HepG2 (cell line): ENCODE data around the gene TIGAR. TPM values are rescaled to one million over a fixed set of nuclear protein-coding genes. Genes with fewer than 3 reads are reported as not detected.

Experiments
- ARID2 ChIP-seq: sonication (generic); formaldehyde crosslinking; IDR thresholded peaks from 2 replicates; pipeline ENCODE4 v1.8.1; 2022; ENCODE audit warnings: mild to moderate bottlenecking, missing genetic modification reagents, borderline replicate concordance
- ARNTL ChIP-seq: sonication (generic); formaldehyde crosslinking; IDR thresholded peaks from 2 replicates; pipeline ENCODE4 v1.4.0; 2020; ENCODE audit warnings: mild to moderate bottlenecking, missing genetic modification reagents
- DNMT3B ChIP-seq: conservative IDR thresholded peaks from 2 replicates; pipeline ENCODE4 v1.6.1; 2016; ENCODE audit warnings: missing biosample characterization, control low read depth
- GATAD2A ChIP-seq: IDR thresholded peaks from 2 replicates; pipeline ENCODE4 v1.6.1; 2016
- GFI1 ChIP-seq: sonication (generic); formaldehyde crosslinking; IDR thresholded peaks from 2 replicates; pipeline ENCODE4 v1.5.0; 2020; ENCODE audit warnings: missing genetic modification reagents, mild to moderate bottlenecking, borderline replicate concordance
- GRHL1 ChIP-seq: sonication (generic); formaldehyde crosslinking; conservative IDR thresholded peaks from 2 replicates; pipeline ENCODE4 v1.8.0; 2022; ENCODE audit warnings: missing genetic modification reagents
- HNF4A ChIP-seq: sonication (generic); formaldehyde crosslinking; IDR thresholded peaks from 2 replicates; pipeline ENCODE4 v1.4.0; 2020; ENCODE audit warnings: missing genetic modification reagents
- JUND ChIP-seq: sonication (generic); formaldehyde crosslinking; IDR thresholded peaks from 2 replicates; pipeline ENCODE4 v1.8.0; 2022; ENCODE audit warnings: mild to moderate bottlenecking, missing genetic modification reagents
- KDM5B ChIP-seq: sonication (generic); formaldehyde crosslinking; IDR thresholded peaks from 2 replicates; pipeline ENCODE4 v1.4.0; 2020; ENCODE audit warnings: missing genetic modification reagents, mild to moderate bottlenecking, borderline replicate concordance
- MEF2D ChIP-seq: sonication (generic); formaldehyde crosslinking; IDR thresholded peaks from 2 replicates; pipeline ENCODE4 v1.5.1; 2020; ENCODE audit warnings: mild to moderate bottlenecking, missing genetic modification reagents
- NRL ChIP-seq: sonication (generic); formaldehyde crosslinking; IDR thresholded peaks from 2 replicates; pipeline ENCODE4 v1.5.0; 2020; ENCODE audit warnings: missing genetic modification reagents, mild to moderate bottlenecking, moderate library complexity, borderline replicate concordance
- POLR2AphosphoS2 ChIP-seq: IDR thresholded peaks from 2 replicates; pipeline ENCODE4 v1.6.1; 2011; ENCODE audit warnings: low read depth, low read length, improper control_type of control experiment
- SAFB2 ChIP-seq: sonication (generic); formaldehyde crosslinking; IDR thresholded peaks from 2 replicates; pipeline ENCODE4 v1.5.1; 2020; ENCODE audit warnings: missing genetic modification reagents, low read depth, mild to moderate bottlenecking, borderline replicate concordance
- SALL1 ChIP-seq: sonication (generic); formaldehyde crosslinking; IDR thresholded peaks from 2 replicates; pipeline ENCODE4 v1.8.0; 2022; ENCODE audit warnings: mild to moderate bottlenecking, missing genetic modification reagents
- SOX6 ChIP-seq, 2 experiments: fragments of 450-650 bp in 1 of 2; sonication (generic) in 1 of 2; formaldehyde crosslinking in 1 of 2; IDR thresholded peaks; 2 replicates each; pipeline versions ENCODE4 v1.4.0 to v1.6.1; 2017 to 2020; ENCODE audit warnings: antibody characterized with exemption in 1 of 2, mild to moderate bottlenecking in 1 of 2, missing genetic modification reagents in 1 of 2
- TAF1 ChIP-seq: sonication (generic); formaldehyde crosslinking; IDR thresholded peaks from 2 replicates; pipeline ENCODE4 v1.4.0; 2020; ENCODE audit warnings: missing genetic modification reagents
- TBX3 ChIP-seq: fragments of 450-650 bp; IDR thresholded peaks from 2 replicates; pipeline ENCODE4 v1.6.1; 2017; ENCODE audit warnings: antibody characterized with exemption, mild to moderate bottlenecking, inconsistent platforms, borderline replicate concordance
- XRCC5 ChIP-seq: fragments of 200-400 bp; formaldehyde crosslinking; optimal IDR thresholded peaks from 2 replicates; pipeline ENCODE3; 2017; ENCODE audit warnings: mild to moderate bottlenecking, low read length
- ZBTB26 ChIP-seq: IDR thresholded peaks from 2 replicates; pipeline ENCODE4 v1.6.1; 2016; ENCODE audit warnings: missing compliant biosample characterization, missing genetic modification reagents, borderline replicate concordance
- ZBTB7A ChIP-seq: sonication (generic); formaldehyde crosslinking; IDR thresholded peaks from 2 replicates; pipeline ENCODE4 v1.8.0; 2022; ENCODE audit warnings: mild to moderate bottlenecking, missing genetic modification reagents
- ZFP36 ChIP-seq: fragments of 150-350 bp; IDR thresholded peaks from 2 replicates; pipeline ENCODE4 v1.6.1; 2018; ENCODE audit warnings: borderline replicate concordance, low read length, low read depth; ENCODE audit not compliant: partially characterized antibody
- ZFP41 ChIP-seq: sonication (generic); formaldehyde crosslinking; IDR thresholded peaks from 2 replicates; pipeline ENCODE4 v1.4.0; 2020; ENCODE audit warnings: mild to moderate bottlenecking, missing genetic modification reagents, borderline replicate concordance
- ZMAT3 ChIP-seq: sonication (generic); formaldehyde crosslinking; conservative IDR thresholded peaks from 2 replicates; pipeline ENCODE4 v1.7.0; 2021; ENCODE audit warnings: missing genetic modification reagents
- ZNF121 ChIP-seq: sonication (generic); formaldehyde crosslinking; IDR thresholded peaks from 2 replicates; pipeline ENCODE4 v1.5.0; 2020; ENCODE audit warnings: mild to moderate bottlenecking, missing genetic modification reagents
- ZNF24 ChIP-seq: fragments of 450-650 bp; IDR thresholded peaks from 2 replicates; pipeline ENCODE4 v1.6.1; 2017; ENCODE audit warnings: antibody characterized with exemption, mild to moderate bottlenecking
- ZNF296 ChIP-seq: sonication (generic); formaldehyde crosslinking; conservative IDR thresholded peaks from 2 replicates; pipeline ENCODE4 v1.5.0; 2020; ENCODE audit warnings: mild to moderate bottlenecking, missing genetic modification reagents
- ZNF383 ChIP-seq: sonication (generic); formaldehyde crosslinking; IDR thresholded peaks from 2 replicates; pipeline ENCODE4 v1.4.0; 2020; ENCODE audit warnings: missing genetic modification reagents, mild to moderate bottlenecking, borderline replicate concordance
- ZNF431 ChIP-seq: sonication (generic); formaldehyde crosslinking; IDR thresholded peaks from 2 replicates; pipeline ENCODE4 v1.9.0; 2022; ENCODE audit warnings: missing genetic modification reagents, low read depth, mild to moderate bottlenecking, borderline replicate concordance
- ZNF510 ChIP-seq: sonication (generic); formaldehyde crosslinking; IDR thresholded peaks from 2 replicates; pipeline ENCODE4 v1.4.0; 2020; ENCODE audit warnings: low read depth, mild to moderate bottlenecking, missing genetic modification reagents
- polyA plus RNA-seq, 8 experiments: library from polyadenylated mRNA; depleted of rRNA in 3 of 8; stranded (reverse) in 7 of 8; unstranded in 1 of 8; fragments of >200 nt; fragmentation: Illumina TruSeq in 4 of 8; extraction: Trizol in 4 of 8; gene quantifications; 2 replicates each; pipeline versions ENCODE4 v1.2.1 to v1.2.3, GENCODE V29; 2011 to 2016; ENCODE audit warnings: low read depth in 4 of 8, missing spikeins in 1 of 8, mixed read lengths in 1 of 8; ENCODE audit not compliant: insufficient read depth in 1 of 8
- total RNA-seq, 5 experiments: library from RNA; depleted of rRNA; stranded (reverse); fragments of >200 nt; fragmentation: Illumina TruSeq; extraction: Trizol; gene quantifications; 2 replicates each; pipeline ENCODE4 v1.2.3, GENCODE V29; 2016; ENCODE audit warnings: low read depth in 1 of 5

Gene TIGAR
- total and polyA plus RNA-seq, 2 of the 13 experiments (the other 11 are each of a cell fraction or from before 2014, with no cell fraction given), result 2.6 to 21.8 TPM

- TF ChIP-seq ARNTL (CRISPR knock-in tag) (no peak), TBX3 (no peak), SOX6 (IDR thresholded peaks at IDR 0.05) (no peak), SOX6 (CRISPR knock-in tag; IDR thresholded peaks at IDR 0.05) (peak; percentile 55; the same call in 1 of the 2 replicates), KDM5B (no peak), ZMAT3 (no peak), ZFP41 (CRISPR knock-in tag) (no peak), SAFB2 (CRISPR knock-in tag) (no peak), ZNF383 (no peak), GFI1 (no peak), JUND (CRISPR knock-in tag) (peak; percentile 66; the same call in 1 of the 2 replicates), ZNF431 (CRISPR knock-in tag) (no peak), ZNF24 (no peak), SALL1 (CRISPR knock-in tag) (peak; percentile 53), DNMT3B (CRISPR knock-in tag) (no peak), GATAD2A (CRISPR knock-in tag) (peak; percentile 54; the same call in 1 of the 2 replicates), GRHL1 (CRISPR knock-in tag) (no peak), NRL (CRISPR knock-in tag) (no peak), TAF1 (CRISPR knock-in tag) (no peak), MEF2D (CRISPR knock-in tag) (no peak), ZNF296 (CRISPR knock-in tag) (no peak), HNF4A (CRISPR knock-in tag) (peak; percentile 84), ZNF121 (no peak), ARID2 (CRISPR knock-in tag) (no peak), ZBTB7A (no peak; the same call in 1 of the 2 replicates), ZBTB26 (CRISPR knock-in tag) (no peak), ZFP36 (no peak), XRCC5 (peak; percentile 60), POLR2AphosphoS2 (no peak), ZNF510 (CRISPR knock-in tag) (no peak)
These were observed 44.3 kb upstream of the TIGAR start (continued) for GRCh38 chr12:4276524-4277204.
